ENCODE data around the gene MRPL32.

GRCh38 chr7:42953994-42954393 is 21.8 kb downstream of the MRPL32 start:
- TF ChIP-seq ZNF8 (CRISPR knock-in tag; IDR thresholded peaks at IDR 0.05) (no peak), ZNF70 (CRISPR knock-in tag; IDR thresholded peaks at IDR 0.05) (no peak), PPARA (CRISPR knock-in tag; IDR thresholded peaks at IDR 0.05; ENCODE audit: borderline replicate concordance) (no peak), SNAI2 (CRISPR knock-in tag; IDR thresholded peaks at IDR 0.05) (no peak), ZFP3 (CRISPR knock-in tag; IDR thresholded peaks at IDR 0.05) (no peak), ZC3H10 (CRISPR knock-in tag; IDR thresholded peaks at IDR 0.05) (no peak), BACH2 (CRISPR knock-in tag; IDR thresholded peaks at IDR 0.05; ENCODE audit: borderline replicate concordance) (no peak), CREB5 (CRISPR knock-in tag; IDR thresholded peaks at IDR 0.05; ENCODE audit: low read depth) (no peak), RARB (CRISPR knock-in tag; IDR thresholded peaks at IDR 0.05) (no peak), TSHZ2 (CRISPR knock-in tag; IDR thresholded peaks at IDR 0.05) (no peak)
- TF ChIP-seq, protein P1, sequence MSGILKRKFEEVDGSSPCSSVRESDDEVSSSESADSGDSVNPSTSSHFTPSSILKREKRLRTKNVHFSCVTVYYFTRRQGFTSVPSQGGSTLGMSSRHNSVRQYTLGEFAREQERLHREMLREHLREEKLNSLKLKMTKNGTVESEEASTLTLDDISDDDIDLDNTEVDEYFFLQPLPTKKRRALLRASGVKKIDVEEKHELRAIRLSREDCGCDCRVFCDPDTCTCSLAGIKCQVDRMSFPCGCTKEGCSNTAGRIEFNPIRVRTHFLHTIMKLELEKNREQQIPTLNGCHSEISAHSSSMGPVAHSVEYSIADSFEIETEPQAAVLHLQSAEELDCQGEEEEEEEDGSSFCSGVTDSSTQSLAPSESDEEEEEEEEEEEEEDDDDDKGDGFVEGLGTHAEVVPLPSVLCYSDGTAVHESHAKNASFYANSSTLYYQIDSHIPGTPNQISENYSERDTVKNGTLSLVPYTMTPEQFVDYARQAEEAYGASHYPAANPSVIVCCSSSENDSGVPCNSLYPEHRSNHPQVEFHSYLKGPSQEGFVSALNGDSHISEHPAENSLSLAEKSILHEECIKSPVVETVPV (CRISPR knock-in tag; IDR thresholded peaks at IDR 0.05) = no peak
